Measurements from ENCODE around the gene SH2B2.
"Not testable (repeated sequence)": the region's sequence is repeated elsewhere in the genome, so short reads cannot be mapped to it uniquely, and the experiment has no call there.

The SH2B2 gene

DNA sequence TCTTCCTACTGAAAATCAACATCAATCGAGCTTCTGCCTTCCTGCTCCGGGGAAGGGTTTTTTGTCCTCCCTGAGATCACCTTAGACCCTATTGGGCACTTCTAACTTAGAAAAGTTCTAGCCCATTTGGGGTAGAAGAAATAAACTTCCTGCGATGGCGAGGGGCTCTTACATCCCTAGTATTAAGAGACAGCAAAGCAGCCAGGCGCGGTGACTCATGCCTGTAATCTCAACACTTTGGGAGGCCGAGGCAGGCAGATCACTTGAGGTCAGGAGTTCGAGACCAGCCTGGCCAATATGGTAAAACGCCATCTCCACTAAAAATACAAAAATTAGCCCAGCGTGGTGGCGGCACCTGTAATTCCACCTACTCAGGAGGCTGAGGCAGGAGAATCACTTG, 38.4 kb downstream of the SH2B2 start:
- 94% methylated on average over 11 of the region's 11 CpGs for WGBS
- not testable (repeated sequence) for H3K36me3 ChIP-seq (ENCODE audit: insufficient read depth, low read length); H3K4me3 ChIP-seq (ENCODE audit: low read length); H3K4me1 ChIP-seq (ENCODE audit: insufficient read depth, low read length); H3K9ac ChIP-seq (ENCODE audit: low read depth, low read length); H3K9me3 ChIP-seq (ENCODE audit: insufficient read depth, low read depth, low read length); H3K27ac ChIP-seq (ENCODE audit: low read depth, low read length); H3K27me3 ChIP-seq (ENCODE audit: insufficient read depth, low read length)

GRCh38 chr7:102326157-102326889, 39.7 kb downstream of the SH2B2 start:
- WGBS = 92% methylated on average over 11 of the region's 11 CpGs
- H3K4me3 ChIP-seq (ENCODE audit: low read length) = no peak overlapping the region
- H3K27me3 ChIP-seq (ENCODE audit: insufficient read depth, low read length) = peaks cover 5% of the 10 kb centered on the region; the same call in 1 of the 2 replicates
- 0 out of 2 replicates have a peak, but pooled peaks cover 3% of the 10 kb centered on the region for H3K4me1 ChIP-seq (ENCODE audit: insufficient read depth, low read length)
- H3K27ac ChIP-seq (ENCODE audit: low read depth, low read length) = no peak overlapping the region
- no peaks in the 10 kb centered on the region for H3K36me3 ChIP-seq (ENCODE audit: insufficient read depth, low read length)
- no peak overlapping the region for H3K9ac ChIP-seq (ENCODE audit: low read depth, low read length)
- H3K9me3 ChIP-seq (ENCODE audit: insufficient read depth, low read depth, low read length) = no peaks in the 10 kb centered on the region

GRCh38 chr7:102327183-102327582, 40.5 kb downstream of the SH2B2 start:
- H3K27ac ChIP-seq (ENCODE audit: low read depth, low read length); H3K9me3 ChIP-seq (ENCODE audit: insufficient read depth, low read depth, low read length); H3K4me1 ChIP-seq (ENCODE audit: insufficient read depth, low read length); H3K36me3 ChIP-seq (ENCODE audit: insufficient read depth, low read length); H3K9ac ChIP-seq (ENCODE audit: low read depth, low read length); H3K27me3 ChIP-seq (ENCODE audit: insufficient read depth, low read length); H3K4me3 ChIP-seq (ENCODE audit: low read length): not testable (repeated sequence)
- WGBS = 89% methylated on average over 4 of the region's 6 CpGs

DNA sequence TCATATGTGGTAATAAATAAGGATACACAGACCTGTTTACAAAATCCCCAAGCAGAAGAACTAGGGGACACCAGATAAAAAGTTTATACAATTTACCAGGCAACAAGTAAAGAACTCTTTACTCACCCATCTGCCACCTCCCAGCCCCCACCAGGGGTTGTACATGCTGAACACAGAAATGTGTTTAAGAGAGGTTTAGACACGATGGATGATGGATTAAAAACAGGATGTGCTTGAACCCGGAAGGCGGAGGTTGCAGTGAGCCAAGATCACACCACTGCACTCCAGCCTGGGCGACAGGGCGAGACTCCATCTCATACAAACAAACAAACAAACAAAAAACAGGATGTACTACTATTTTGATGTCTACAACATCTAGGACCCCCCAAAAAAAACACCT, 42.2 kb downstream of the SH2B2 start:
- H3K9me3 ChIP-seq (ENCODE audit: insufficient read depth, low read depth, low read length); H3K27me3 ChIP-seq (ENCODE audit: insufficient read depth, low read length); H3K36me3 ChIP-seq (ENCODE audit: insufficient read depth, low read length); H3K9ac ChIP-seq (ENCODE audit: low read depth, low read length); H3K4me3 ChIP-seq (ENCODE audit: low read length); H3K27ac ChIP-seq (ENCODE audit: low read depth, low read length); H3K4me1 ChIP-seq (ENCODE audit: insufficient read depth, low read length): not testable (repeated sequence)
- 93% methylated on average over 3 of the region's 5 CpGs for WGBS

GRCh38 chr7:102329366-102329765, 42.7 kb downstream of the SH2B2 start:
- H3K27ac ChIP-seq (ENCODE audit: low read depth, low read length); H3K9ac ChIP-seq (ENCODE audit: low read depth, low read length); H3K9me3 ChIP-seq (ENCODE audit: insufficient read depth, low read depth, low read length); H3K36me3 ChIP-seq (ENCODE audit: insufficient read depth, low read length); H3K4me1 ChIP-seq (ENCODE audit: insufficient read depth, low read length); H3K4me3 ChIP-seq (ENCODE audit: low read length); H3K27me3 ChIP-seq (ENCODE audit: insufficient read depth, low read length): not testable (repeated sequence)
- WGBS = 80% methylated on average over 6 of the region's 9 CpGs

DNA sequence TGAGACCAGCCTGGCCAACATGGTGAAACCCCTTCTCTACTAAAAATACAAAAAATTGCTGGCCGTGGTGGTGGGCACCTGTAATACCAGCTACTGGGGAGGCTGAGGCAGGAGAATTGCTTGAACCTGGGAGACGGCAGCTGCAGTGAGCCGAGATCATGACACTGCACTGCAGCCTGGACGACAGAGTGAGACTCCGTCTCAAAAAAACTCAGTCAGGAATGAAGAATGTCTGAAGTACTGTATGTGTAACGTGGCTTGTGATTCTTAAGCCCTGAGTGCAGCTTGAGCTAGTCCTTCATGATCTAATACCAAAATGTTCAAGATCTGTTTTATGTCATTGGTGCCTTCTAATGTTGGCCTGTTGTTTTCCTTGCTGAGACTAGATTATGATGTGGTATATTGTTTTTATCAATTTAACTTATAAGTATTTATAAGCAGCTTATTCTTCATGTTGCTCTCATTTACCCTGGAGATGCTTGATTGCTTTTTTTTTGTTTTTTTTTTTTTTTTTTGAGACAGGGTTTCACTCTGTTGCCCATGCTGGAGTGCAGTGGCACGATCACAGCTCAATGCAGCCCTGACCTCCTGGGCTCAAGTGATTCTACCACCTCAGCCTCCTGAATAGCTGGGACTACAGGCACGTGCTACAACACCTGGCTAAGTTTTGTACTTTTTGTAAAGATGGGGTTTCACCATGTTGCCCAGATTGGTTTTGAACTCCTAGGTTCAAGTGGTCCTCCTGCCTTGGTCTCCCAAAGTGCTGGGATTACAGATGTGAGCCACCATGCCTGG, 44.2 kb downstream of the SH2B2 start:
- not testable (repeated sequence) for H3K4me3 ChIP-seq (ENCODE audit: low read length); H3K27me3 ChIP-seq (ENCODE audit: insufficient read depth, low read length); H3K36me3 ChIP-seq (ENCODE audit: insufficient read depth, low read length); H3K27ac ChIP-seq (ENCODE audit: low read depth, low read length); H3K9me3 ChIP-seq (ENCODE audit: insufficient read depth, low read depth, low read length); H3K9ac ChIP-seq (ENCODE audit: low read depth, low read length); H3K4me1 ChIP-seq (ENCODE audit: insufficient read depth, low read length)
- 92% methylated on average over 8 of the region's 8 CpGs for WGBS

DNA sequence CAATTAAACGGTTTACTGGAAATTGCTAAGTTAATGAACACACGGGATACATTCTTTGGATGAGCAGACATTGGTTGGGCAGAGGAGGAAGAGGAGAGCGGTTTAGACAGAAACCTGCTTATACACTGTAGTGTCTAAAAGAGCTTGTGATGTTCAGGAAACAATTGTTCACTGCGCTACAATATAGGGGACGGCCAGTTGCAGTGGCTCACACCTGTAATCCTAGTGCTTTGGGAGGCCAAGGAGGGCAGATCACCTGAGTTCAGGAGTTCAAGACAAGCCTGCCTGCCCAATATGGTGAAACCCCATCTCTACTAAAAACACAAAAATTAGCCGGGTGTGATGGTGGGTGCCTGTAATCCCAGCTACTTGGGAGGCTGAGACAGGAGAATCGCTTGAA, 48.9 kb downstream of the SH2B2 start:
- H3K9ac ChIP-seq (ENCODE audit: low read depth, low read length); H3K4me3 ChIP-seq (ENCODE audit: low read length); H3K9me3 ChIP-seq (ENCODE audit: insufficient read depth, low read depth, low read length); H3K4me1 ChIP-seq (ENCODE audit: insufficient read depth, low read length); H3K27ac ChIP-seq (ENCODE audit: low read depth, low read length); H3K36me3 ChIP-seq (ENCODE audit: insufficient read depth, low read length); H3K27me3 ChIP-seq (ENCODE audit: insufficient read depth, low read length): not testable (repeated sequence)
- 93% methylated on average over 6 of the region's 7 CpGs for WGBS

- WGBS = no CpG with 5 or more reads among the region's 8 CpGs
- not testable (repeated sequence) for H3K9me3 ChIP-seq (ENCODE audit: insufficient read depth, low read depth, low read length); H3K4me1 ChIP-seq (ENCODE audit: insufficient read depth, low read length); H3K27me3 ChIP-seq (ENCODE audit: insufficient read depth, low read length); H3K27ac ChIP-seq (ENCODE audit: low read depth, low read length); H3K4me3 ChIP-seq (ENCODE audit: low read length); H3K36me3 ChIP-seq (ENCODE audit: insufficient read depth, low read length); H3K9ac ChIP-seq (ENCODE audit: low read depth, low read length)
Measured at GRCh38 chr7:102337002-102337401, 50.3 kb downstream of the SH2B2 start.

DNA sequence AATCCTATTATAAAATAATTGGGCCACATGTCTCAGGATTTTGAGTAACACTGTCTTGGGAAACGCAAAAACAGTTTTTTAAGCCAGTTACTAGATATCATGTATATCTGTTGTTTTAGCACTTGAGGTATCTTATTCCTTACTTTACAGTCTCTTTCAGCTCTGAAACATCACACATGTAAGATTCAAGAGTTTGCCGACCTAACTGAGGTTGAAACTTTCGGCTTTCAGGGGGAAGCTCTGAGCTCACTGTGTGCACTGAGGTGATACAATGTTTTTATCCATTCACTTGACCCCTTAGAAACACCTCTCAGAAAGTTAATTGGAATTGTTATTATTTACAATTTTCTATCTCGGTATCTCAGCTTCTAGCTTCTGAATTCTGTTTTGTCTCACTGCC, 50.8 kb downstream of the SH2B2 start:
- not testable (repeated sequence) for H3K4me1 ChIP-seq (ENCODE audit: insufficient read depth, low read length); H3K4me3 ChIP-seq (ENCODE audit: low read length); H3K9me3 ChIP-seq (ENCODE audit: insufficient read depth, low read depth, low read length); H3K9ac ChIP-seq (ENCODE audit: low read depth, low read length); H3K36me3 ChIP-seq (ENCODE audit: insufficient read depth, low read length); H3K27ac ChIP-seq (ENCODE audit: low read depth, low read length); H3K27me3 ChIP-seq (ENCODE audit: insufficient read depth, low read length)
- no CpG with 5 or more reads among the region's 4 CpGs for WGBS

DNA sequence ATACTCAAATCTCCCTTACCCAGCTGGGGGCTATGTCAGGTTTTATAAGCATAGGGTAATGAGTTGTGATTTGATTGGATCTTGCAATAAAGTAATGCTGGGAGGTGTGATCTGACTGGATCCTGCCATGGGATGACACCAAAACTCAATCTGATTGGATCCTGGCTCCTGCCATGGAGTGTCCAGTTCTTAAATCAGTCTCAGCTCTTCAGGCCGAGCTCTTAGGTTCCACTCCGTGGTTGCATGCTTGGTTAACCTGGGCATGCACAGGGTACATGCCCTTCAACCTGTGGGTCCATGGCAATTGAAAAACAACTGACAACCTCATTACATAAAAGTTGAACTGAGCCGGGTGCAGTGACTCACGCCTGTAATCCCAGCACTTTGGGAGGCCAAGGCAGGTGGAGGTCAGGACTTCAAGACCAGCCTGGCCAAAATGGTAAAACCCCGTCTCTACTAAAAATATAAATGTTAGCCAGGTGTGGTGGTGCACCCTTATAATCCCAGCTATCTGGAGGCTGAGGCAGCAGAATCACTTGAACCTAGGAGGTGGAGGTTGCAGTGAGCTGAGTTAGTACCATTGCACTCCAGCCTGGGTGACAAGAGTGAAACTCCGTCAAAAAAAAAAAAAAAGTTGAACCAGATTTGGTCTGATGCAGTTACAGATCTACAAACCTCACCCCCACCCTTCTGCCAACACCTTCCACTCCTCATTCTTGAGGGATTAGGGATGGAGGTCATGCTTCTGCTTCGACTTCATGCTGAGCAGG, 54.1 kb downstream of the SH2B2 start:
- not testable (repeated sequence) for H3K9me3 ChIP-seq (ENCODE audit: insufficient read depth, low read depth, low read length); H3K27ac ChIP-seq (ENCODE audit: low read depth, low read length); H3K27me3 ChIP-seq (ENCODE audit: insufficient read depth, low read length); H3K4me3 ChIP-seq (ENCODE audit: low read length); H3K4me1 ChIP-seq (ENCODE audit: insufficient read depth, low read length); H3K9ac ChIP-seq (ENCODE audit: low read depth, low read length); H3K36me3 ChIP-seq (ENCODE audit: insufficient read depth, low read length)
- 87% methylated on average over 3 of the region's 7 CpGs for WGBS

DNA sequence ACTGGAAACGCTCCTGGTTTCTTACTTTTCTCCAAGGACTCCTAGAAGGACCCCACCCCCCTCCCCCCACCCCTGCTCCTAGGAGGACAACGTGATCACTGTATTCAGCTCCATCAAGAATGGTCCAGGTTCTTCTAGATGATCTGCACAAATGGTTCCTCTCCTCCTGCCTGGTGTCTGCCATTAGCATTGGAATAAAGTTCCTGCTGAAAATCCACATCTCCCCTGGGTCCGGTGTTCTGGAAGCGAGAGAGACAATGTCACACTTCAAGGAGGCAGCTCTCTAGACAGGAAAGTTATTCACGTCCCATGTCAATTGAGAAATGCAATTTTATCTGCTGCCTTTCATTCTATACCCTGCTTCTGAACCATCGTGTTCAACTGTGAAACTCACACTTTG, 60.3 kb downstream of the SH2B2 start:
- 91% methylated on average over 2 of the region's 6 CpGs for WGBS
- not testable (repeated sequence) for H3K9me3 ChIP-seq (ENCODE audit: insufficient read depth, low read depth, low read length); H3K27ac ChIP-seq (ENCODE audit: low read depth, low read length); H3K9ac ChIP-seq (ENCODE audit: low read depth, low read length); H3K27me3 ChIP-seq (ENCODE audit: insufficient read depth, low read length); H3K4me3 ChIP-seq (ENCODE audit: low read length); H3K4me1 ChIP-seq (ENCODE audit: insufficient read depth, low read length); H3K36me3 ChIP-seq (ENCODE audit: insufficient read depth, low read length)
